ENCODE measurements around the gene NCCRP1.

Gene NCCRP1

DNA sequence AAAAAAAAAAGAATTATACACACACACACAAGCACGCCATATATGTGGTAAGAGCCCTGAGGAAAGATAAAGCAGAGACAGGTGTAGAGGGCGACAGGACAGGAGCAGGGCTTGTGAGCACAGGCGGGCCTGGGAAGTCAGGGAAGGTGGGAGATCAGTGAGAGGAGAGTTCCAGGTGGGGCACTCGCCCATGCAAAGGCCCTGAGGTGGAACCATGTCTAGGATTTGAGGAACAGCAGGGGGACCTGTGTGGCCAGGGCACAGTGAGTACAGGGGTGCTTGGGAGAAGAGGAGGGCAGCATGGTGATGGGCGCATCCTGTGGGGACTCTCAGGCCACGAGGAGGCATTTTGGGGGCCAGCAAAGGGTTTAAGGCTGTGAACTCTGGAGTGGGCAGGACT, 32.5 kb upstream of the NCCRP1 start:
- TF ChIP-seq ZBTB7A (IDR thresholded peaks at IDR 0.05; ENCODE audit: low read depth), result no peak
- TF ChIP-seq, protein P1, sequence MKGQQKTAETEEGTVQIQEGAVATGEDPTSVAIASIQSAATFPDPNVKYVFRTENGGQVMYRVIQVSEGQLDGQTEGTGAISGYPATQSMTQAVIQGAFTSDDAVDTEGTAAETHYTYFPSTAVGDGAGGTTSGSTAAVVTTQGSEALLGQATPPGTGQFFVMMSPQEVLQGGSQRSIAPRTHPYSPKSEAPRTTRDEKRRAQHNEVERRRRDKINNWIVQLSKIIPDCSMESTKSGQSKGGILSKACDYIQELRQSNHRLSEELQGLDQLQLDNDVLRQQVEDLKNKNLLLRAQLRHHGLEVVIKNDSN (IDR thresholded peaks at IDR 0.05), result no peak

DNA sequence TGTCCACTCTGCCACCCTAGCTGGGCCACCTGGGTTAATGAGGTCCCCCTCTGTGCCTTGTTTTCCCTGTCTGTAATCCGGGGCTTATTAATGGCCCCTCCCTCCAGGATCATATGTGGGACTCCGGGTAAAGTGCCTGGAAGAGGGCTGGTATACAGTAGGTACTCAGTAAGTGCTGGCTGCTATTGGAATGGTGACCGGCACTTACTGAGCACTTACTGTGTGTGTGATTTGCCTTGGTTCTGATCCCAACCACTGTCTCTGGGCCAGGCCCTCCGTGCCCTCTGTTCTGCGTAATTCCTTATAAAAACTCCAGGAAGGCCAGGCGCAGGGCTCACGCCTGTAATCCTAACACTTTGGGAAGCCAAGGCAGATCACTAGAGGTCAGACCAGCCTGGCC, 30.9 kb upstream of the NCCRP1 start:
- no peak for TF ChIP-seq EGR1 (IDR thresholded peaks at IDR 0.05)
- TF ChIP-seq CEBPB (IDR thresholded peaks at IDR 0.05), result no peak
- TF ChIP-seq TCF12 (IDR thresholded peaks at IDR 0.05; ENCODE audit: low read depth), result no peak
- TF ChIP-seq, protein P2, sequence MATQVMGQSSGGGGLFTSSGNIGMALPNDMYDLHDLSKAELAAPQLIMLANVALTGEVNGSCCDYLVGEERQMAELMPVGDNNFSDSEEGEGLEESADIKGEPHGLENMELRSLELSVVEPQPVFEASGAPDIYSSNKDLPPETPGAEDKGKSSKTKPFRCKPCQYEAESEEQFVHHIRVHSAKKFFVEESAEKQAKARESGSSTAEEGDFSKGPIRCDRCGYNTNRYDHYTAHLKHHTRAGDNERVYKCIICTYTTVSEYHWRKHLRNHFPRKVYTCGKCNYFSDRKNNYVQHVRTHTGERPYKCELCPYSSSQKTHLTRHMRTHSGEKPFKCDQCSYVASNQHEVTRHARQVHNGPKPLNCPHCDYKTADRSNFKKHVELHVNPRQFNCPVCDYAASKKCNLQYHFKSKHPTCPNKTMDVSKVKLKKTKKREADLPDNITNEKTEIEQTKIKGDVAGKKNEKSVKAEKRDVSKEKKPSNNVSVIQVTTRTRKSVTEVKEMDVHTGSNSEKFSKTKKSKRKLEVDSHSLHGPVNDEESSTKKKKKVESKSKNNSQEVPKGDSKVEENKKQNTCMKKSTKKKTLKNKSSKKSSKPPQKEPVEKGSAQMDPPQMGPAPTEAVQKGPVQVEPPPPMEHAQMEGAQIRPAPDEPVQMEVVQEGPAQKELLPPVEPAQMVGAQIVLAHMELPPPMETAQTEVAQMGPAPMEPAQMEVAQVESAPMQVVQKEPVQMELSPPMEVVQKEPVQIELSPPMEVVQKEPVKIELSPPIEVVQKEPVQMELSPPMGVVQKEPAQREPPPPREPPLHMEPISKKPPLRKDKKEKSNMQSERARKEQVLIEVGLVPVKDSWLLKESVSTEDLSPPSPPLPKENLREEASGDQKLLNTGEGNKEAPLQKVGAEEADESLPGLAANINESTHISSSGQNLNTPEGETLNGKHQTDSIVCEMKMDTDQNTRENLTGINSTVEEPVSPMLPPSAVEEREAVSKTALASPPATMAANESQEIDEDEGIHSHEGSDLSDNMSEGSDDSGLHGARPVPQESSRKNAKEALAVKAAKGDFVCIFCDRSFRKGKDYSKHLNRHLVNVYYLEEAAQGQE (IDR thresholded peaks at IDR 0.05; ENCODE audit: low read depth), result no peak
- TF ChIP-seq, protein P1 (IDR thresholded peaks at IDR 0.05), result no peak

DNA sequence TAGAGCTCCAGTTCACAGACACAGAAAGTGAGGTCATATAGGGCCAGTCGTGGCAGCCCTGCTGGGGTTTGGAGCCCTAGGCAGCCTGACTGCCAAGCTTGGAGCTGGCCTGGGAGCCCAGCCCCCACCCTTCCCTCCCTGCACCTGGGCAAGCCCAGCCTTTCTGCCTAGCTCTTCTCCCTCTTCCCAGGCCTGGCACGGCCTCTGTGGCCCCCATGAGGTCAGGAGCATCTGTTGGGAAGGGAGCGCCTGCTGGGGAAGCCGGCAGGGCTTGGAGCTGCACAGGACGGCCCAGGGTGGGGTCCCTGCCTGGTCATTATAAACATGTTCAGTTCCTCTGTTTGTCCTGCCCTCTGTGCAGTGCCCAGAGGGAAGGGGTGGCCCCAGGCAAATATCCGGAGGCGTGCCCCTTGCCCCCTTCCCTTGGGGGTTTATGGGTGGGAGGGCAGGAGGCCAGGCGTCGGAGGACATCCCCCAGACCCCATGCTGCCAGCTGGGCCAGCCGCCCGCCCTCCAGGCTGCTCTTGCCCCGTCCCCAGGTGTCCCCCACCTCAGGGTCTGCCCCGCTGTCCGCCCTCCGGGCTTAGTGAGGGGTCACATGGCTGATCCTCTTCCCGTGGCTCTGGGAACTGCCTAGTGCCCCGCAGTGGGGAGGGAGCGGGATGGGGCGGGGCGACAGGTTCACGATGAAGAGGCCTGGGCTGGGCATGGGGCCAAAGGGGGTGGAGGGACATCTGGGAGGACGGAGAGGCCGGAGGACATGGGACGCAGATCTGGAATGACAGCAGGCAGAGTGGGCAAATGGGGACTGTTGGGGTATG, 30.0 kb upstream of the NCCRP1 start:
- TF ChIP-seq TAF1 (IDR thresholded peaks at IDR 0.05; ENCODE audit: low read depth) (no peak), NFIC (IDR thresholded peaks at IDR 0.05) (peak; percentile 64), CREB1 (IDR thresholded peaks at IDR 0.05; ENCODE audit: low read depth) (no peak), FOXM1 (IDR thresholded peaks at IDR 0.05; ENCODE audit: borderline replicate concordance, low read depth) (no peak), EGR1 (IDR thresholded peaks at IDR 0.05) (no peak), CEBPB (IDR thresholded peaks at IDR 0.05) (no peak), EP300 (IDR thresholded peaks at IDR 0.05; ENCODE audit: borderline replicate concordance) (no peak), ZBTB7A (IDR thresholded peaks at IDR 0.05; ENCODE audit: low read depth) (peak; percentile 77), RAD21 (IDR thresholded peaks at IDR 0.05; ENCODE audit: low read depth) (no peak), TEAD4 (IDR thresholded peaks at IDR 0.05) (no peak), YY1 (IDR thresholded peaks at IDR 0.05; ENCODE audit: low read depth) (no peak)
- TF ChIP-seq, protein P1 (IDR thresholded peaks at IDR 0.05), result peak; percentile 65; the same call in 1 of the 2 replicates
- TF ChIP-seq, protein P2 (IDR thresholded peaks at IDR 0.05; ENCODE audit: low read depth), result no peak
- TF ChIP-seq, protein P3, sequence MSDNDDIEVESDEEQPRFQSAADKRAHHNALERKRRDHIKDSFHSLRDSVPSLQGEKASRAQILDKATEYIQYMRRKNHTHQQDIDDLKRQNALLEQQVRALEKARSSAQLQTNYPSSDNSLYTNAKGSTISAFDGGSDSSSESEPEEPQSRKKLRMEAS (IDR thresholded peaks at IDR 0.05), result no peak

DNA sequence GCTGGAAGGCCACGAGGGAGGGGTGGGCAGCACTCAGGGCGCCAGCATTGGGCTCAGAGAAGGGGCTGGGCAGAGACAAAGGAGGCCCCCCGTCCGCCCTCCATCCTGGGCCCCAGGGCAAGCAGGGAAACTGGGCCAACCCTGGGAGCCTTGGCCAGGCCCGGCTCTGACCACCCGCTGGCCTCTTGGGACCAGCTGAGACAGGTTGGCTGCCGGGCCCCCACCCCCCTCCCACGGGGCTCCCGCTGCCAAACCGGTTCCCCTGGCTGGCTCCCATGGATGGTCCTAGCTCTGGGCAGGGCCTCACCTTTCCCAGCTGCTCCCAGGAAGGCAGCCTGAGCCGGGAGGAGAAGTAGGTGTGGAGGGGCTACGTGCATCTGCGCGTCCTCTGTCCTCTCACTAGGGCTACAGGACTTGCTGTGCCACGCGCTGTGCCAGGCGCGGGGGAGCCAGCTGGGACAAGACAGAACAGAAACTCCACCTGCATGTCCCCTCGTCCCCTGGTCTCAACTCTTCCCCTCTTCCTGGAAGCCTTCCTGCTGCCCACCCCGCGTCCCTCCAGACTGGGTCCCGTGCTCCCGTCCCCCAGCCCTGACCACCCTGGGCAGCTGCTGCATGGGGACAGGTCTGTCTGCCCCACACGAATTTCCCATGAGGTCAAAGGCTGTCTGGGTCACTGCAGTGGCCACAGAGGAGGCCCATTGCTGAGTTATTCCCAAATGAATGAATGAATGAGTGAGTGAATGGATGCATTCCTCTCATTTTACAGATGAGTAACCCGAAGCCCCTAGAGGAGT, 29.1 kb upstream of the NCCRP1 start:
- TF ChIP-seq EGR1 (IDR thresholded peaks at IDR 0.05), result peak; percentile 59; the same call in 1 of the 2 replicates
- no peak; the same call in 1 of the 2 replicates for TF ChIP-seq TAF1 (IDR thresholded peaks at IDR 0.05; ENCODE audit: low read depth)
- no peak; the same call in 1 of the 2 replicates for TF ChIP-seq CEBPB (IDR thresholded peaks at IDR 0.05)
- TF ChIP-seq RAD21 (IDR thresholded peaks at IDR 0.05; ENCODE audit: low read depth), result peak; percentile 20; the same call in 1 of the 2 replicates
- TF ChIP-seq, protein P3 (IDR thresholded peaks at IDR 0.05), result peak; percentile 77
- TF ChIP-seq FOXM1 (IDR thresholded peaks at IDR 0.05; ENCODE audit: borderline replicate concordance, low read depth), result peak; percentile 42; the same call in 1 of the 2 replicates
- peak; percentile 66 for TF ChIP-seq TEAD4 (IDR thresholded peaks at IDR 0.05)
- TF ChIP-seq NFIC (IDR thresholded peaks at IDR 0.05), result peak; percentile 71
- TF ChIP-seq EP300 (IDR thresholded peaks at IDR 0.05; ENCODE audit: borderline replicate concordance), result peak; percentile 75
- peak; percentile 50 for TF ChIP-seq ZBTB7A (IDR thresholded peaks at IDR 0.05; ENCODE audit: low read depth)
- TF ChIP-seq, protein P1 (IDR thresholded peaks at IDR 0.05), result peak; percentile 64
- peak; percentile 59; the same call in 1 of the 2 replicates for TF ChIP-seq YY1 (IDR thresholded peaks at IDR 0.05; ENCODE audit: low read depth)
- TF ChIP-seq CREB1 (IDR thresholded peaks at IDR 0.05; ENCODE audit: low read depth), result no peak
- TF ChIP-seq, protein P2 (IDR thresholded peaks at IDR 0.05; ENCODE audit: low read depth), result no peak
- peak; percentile 90 for TF ChIP-seq TCF12 (IDR thresholded peaks at IDR 0.05; ENCODE audit: low read depth)
